ENCODE results near the gene SLC41A1. TPM values are rescaled to one million over a fixed set of nuclear protein-coding genes. Genes with fewer than 3 reads are reported as not detected.

SLC41A1 gene
- total RNA-seq, 1 experiment from 2014 or later: 15.7 TPM

DNA sequence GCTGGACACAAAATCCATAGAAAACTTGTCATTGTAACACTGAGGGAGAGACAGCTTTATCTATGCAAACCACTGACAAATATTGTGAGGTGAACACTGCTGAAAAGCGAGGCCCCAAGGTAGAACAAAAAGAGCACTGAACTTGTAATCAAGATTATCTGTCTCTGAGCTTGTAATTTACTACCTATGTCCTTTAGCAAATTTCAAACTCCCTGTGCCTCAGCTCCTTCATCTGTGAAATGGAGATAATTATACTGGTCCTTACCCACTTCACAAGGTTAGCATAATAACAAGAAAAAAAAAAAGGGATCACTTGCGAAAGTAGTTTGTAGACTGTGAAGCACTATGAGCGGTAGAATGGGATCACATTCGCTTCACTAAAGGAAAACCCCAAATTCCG is 58.1 kb downstream of the SLC41A1 start:
- no peak for DNase-seq (ENCODE audit: low spot score)

DNA sequence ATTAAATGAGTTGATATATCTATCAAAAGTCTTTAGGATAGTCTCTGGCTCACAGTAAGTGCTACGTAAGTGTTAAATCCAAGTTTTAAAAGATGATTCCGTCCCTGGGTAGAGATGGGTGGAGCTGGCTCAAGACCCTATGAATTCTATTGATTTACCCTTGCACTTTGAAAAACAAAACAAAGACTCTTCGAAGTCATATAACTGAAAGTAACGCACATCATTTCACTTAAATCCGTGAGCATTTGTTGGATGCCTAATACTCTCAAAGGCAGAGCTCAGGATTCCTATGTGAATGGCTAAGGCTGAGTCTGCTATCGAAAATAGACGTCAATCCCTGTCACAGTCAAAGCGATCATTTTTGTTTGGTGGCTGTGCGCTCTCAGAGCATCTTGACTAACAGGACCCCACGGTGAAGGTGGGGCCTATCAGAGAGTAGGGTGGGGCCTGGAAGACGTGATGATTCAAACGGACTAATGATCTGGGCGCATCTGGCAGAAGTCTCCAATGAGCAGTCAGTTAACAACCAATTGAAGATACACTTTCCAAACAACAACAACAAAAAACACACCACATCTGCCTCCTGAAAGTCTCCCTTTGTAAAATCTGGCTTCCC is 61.9 kb downstream of the SLC41A1 start:
- DNase-seq (ENCODE audit: low spot score): no peak

DNA sequence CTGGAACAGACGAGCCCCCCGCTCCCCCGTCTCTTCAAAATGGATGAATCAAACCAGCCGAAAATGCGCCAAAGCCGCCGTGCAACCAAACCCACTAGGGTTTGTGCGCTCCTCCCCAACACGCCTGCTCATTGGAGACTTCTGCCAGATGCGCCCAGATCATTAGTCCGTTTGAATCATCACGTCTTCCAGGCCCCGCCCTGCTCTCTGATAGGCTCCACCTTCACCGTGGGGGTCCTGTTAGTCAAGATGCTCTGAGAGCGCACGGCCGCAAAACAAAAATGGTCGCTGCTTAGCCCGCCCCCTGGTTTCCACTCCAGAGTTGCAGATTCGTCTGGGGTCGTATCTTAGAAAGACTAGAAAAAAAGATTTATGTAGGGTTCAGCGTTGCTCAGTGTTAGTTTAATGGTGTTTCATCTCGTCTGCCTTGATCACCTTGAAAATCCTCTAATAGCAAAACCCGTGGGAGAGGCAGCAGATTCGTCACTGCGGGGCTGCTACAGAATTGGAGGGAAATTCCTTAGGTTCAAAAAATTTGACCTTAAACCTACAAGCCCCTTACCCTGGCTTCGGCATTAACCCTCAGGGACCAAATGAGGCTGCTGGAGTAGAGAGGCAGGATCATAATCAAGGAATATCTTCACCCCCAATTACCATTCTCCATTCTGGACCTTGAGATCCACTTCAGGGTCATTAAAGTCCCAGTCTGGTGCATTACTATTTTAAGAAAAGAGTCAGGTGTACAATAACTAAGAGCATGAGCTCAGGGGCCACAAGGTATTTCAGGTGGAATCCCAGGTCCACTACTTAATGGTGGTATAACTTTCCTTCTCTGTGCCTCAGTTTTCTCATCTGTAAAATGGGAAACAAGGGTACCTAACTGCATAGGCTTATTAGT is 62.6 kb downstream of the SLC41A1 start, which contains the start of gene NUCKS1:
NUCKS1 (minus strand) TSS at position 45 of the 898 bp plus-strand sequence. CDS start 209 bp downstream, outside the sequence.
- DNase-seq (ENCODE audit: low spot score): peak; percentile 98

DNA sequence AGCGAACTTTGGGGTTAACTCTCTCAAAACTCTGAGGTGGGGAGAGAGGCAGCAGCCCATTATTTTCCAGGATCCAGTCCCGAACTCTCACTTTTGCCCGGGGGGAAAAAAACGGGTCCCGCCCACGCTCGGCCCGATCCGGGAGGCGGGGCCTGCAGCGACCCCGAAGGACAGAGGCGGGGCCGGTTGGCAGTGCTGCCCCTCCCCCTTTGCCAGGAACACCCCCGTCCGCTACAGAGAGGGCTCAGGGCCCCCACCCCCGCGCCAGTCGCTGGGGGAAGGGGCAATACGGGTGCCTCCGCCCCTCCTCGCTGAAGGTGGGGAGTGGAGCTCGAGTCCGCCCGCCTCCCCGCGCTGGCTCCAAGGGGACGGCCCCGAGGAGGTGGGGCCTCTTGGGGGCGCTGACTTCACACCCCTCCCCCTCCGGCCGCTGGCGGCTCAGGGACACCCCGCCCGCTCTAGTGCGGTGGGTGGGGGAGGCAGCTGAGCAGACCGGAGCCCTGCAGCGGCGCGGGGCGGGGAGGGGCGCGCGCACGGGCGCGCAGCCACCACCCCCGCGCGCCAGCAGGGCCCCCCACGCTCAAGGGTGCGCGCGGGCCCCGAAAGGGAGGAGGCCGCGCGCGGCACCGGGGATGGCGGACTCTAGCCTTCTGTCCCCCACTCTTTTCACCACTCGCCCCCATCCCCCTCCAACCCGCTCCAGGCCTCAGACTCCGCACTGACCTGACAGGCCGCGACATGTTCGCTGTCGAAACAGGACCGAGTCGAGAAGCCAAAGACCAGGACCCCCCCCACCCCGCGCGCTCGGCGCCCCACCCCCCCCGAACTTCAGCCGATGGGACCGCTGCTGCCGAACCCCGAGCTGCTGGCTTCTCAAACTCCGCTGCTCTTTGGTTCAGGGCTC is 63.5 kb downstream of the SLC41A1 start:
- peak; percentile 93 for DNase-seq (ENCODE audit: low spot score)

DNA sequence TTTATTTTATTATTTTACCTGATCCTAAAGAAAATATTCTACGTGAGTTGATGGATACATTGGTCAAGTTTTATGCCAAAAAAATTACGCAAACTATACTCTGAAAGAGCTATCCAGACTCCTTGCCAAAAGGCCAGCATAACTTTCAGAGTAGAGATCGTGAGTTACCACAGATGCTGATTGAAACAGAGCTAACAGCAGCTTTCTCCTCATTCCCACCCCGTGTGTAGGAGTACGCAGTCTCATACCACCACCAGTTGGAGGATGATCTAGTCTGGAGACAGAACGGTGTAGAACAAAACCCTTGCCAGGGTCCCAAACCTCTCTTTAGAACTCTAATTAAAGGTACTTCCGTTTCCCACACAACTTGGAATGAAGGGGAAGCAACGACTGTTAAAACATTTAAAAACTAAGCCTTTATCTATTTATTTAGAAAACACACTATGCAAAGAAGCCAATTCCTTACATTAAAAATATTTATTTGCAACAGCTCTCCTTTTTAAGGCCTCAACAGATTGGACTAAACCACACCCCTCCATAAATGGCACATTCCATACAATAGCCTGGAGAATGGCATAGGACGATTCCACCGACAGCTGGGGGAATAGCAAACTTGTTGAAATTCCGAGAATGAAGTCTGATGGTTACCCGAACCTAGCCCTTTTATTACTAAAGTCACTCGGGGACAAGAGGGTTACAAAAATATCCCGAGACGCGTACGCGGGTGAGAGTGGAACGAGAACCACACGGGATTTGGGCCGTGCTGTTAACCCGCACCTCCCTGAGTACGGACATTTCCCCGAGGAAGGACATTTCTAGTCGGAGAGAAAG is 64.4 kb downstream of the SLC41A1 start:
- DNase-seq (ENCODE audit: low spot score): peak; percentile 8

DNA sequence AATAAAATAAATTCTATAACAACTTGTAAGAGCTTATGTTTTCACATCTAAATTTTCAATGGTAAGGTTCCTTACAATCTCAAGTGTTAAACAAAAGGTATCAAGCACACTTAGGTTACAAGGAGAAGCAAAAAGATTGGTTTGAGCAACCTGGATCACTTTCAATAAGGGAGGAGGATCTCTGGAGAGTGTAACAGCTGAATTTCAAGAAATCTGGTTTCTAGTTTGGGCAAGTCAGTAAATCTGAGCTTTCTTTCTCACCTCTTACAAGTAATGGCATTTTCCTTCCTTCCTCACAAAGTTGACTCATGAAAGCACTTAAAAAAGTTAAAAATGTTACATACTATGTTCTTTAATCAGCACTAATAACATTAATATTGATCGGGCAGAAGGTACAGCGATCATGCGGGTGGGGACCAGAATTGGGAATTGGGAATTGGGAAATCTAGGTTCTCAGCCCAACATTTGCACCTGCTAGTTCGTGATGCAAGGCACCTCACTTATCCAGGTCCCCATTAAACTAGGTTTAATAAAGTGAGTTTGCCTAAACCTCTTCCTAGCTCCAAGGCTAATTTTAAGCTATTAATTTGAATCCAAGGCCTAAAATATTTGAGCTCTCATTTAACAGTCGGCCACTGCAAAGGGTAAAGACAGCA is 66.1 kb downstream of the SLC41A1 start:
- no peak for DNase-seq (ENCODE audit: low spot score)

DNA sequence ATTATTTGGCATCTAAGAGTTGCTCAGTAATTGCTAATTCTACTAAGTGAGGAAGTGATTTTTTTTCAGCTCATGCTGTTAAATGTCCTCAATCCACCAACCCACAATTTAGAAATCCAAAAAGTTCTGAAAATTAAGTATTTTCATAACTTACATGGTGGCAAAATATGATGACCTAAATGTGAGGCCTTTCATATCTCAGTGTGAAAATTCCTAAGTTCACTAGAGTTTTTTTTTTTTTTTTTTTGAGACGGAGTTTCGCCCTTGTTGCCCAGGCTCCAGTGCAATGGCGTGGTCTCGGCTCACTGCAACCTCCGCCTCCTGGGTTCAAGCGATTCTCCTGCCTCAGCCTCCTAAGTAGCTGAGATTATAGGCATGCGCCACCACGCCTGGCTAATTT is 68.6 kb downstream of the SLC41A1 start:
- no peak for DNase-seq (ENCODE audit: low spot score)

DNA sequence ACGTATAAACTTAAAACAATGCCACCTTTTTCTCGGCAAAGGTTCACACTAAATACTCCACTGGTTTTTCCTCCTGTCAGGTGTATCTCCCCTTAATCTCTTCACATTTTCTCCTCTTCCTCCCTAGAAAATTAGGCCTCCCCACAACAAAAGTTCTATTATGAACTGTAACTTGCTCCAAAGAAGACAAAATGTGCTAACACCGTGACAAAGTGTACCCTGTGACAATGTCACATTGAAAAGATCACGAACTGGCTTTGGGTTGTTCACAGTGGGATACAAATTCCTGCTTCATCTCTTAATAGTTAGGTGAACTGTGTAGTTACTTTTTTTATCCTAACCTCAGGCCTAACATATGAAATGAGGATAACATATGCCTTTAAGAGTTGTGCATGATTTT is 69.0 kb downstream of the SLC41A1 start:
- DNase-seq (ENCODE audit: low spot score): no peak

DNA sequence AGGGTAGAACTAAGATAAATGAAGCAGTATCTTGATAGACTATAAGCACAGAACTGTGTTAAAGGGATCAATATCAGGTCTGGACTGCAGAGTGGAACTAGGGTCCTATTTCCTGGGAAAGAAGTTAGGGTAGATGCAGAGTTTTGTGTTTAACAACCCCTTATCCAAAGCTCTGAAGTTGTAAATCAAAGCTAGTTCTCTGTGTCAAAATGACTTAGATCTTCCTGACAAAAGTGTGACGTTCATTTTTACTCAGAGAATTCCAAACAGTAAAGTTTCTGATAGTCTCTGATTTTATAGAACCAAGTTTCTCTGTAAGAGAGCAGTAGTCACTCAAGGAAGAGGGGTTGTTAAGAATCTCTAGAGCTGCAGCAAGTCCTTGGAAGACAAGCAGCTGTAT is 71.3 kb downstream of the SLC41A1 start:
- DNase-seq (ENCODE audit: low spot score): no peak

DNA sequence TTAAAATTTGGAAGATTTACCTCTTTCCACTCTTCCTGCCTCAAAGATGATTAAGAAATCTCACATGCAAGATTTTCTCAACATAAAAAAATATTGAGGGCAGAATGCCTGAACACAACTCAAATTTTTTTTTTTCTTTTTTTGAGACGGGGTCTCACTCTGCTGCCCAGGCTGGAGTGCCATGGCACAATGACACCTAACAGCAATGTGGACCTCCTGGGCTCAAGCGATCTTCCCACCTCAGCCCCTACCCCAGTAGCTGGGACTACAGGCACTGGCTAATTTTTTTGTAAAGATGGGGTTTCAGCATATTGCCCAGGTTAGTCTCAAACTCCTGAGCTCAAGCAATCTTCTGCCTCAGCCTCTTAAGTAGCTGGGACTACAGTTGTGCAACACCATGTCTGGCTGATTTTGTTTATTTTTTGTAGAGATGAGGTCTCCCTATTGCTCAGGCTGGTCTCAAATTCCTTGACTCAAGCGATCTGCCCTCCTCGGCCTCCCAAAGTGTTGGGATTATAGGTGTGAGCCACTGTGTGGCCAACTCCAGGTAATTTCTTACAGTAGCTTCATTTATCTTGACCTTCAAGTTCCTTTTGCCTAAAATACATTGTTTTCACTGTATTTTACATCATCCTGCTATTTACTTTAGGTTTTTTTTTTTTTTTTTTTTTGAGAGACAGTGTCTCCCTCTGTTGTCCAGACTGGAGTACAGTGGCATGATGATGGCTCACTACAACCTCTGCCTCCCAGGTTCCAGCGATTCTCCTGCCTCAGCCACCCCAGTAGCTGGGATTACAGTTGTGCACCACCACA is 73.4 kb downstream of the SLC41A1 start:
- peak; percentile 75 for DNase-seq (ENCODE audit: low spot score)

Other genes with a start within 250 kb of the SLC41A1 start
- 8.6 and 12.8 TPM in 2 replicates for gene ELK4, start 181.2 kb downstream of the SLC41A1 start, total RNA-seq (2014; rRNA removed; shearing (Covaris generic))
- gene SLC45A3, start 132.7 kb downstream of the SLC41A1 start, total RNA-seq (2014; rRNA removed; shearing (Covaris generic)): 4.3 and 7.1 TPM in 2 replicates
- 179 and 195 TPM in 2 replicates for gene NUCKS1, start 63.0 kb downstream of the SLC41A1 start, total RNA-seq (2014; rRNA removed; shearing (Covaris generic))
- 15.5 and 15.8 TPM in 2 replicates for gene RAB29, start 37.7 kb downstream of the SLC41A1 start, total RNA-seq (2014; rRNA removed; shearing (Covaris generic))
- not detected in 2 replicates for gene PM20D1, start 36.9 kb upstream of the SLC41A1 start, total RNA-seq (2014; rRNA removed; shearing (Covaris generic))
- gene SLC26A9, start 130.3 kb upstream of the SLC41A1 start, total RNA-seq (2014; rRNA removed; shearing (Covaris generic)): not detected in 2 replicates
- gene RAB7B, start 190.2 kb upstream of the SLC41A1 start, total RNA-seq (2014; rRNA removed; shearing (Covaris generic)): 1.9 and 3.8 TPM in 2 replicates
- not detected in 2 replicates for gene CTSE, start 210.7 kb upstream of the SLC41A1 start, total RNA-seq (2014; rRNA removed; shearing (Covaris generic))
- gene RHEX, start 240.0 kb upstream of the SLC41A1 start, total RNA-seq (2014; rRNA removed; shearing (Covaris generic)): not detected in 2 replicates